Measurements from ENCODE around the gene FBXW10B.

GRCh38 chr17:15663691-15664090 is 44.2 kb upstream of the FBXW10B start:
- TF ChIP-seq CTCF (IDR thresholded peaks at IDR 0.05) (no peak), POLR2A (IDR thresholded peaks at IDR 0.05) (no peak)

All from esophagus squamous epithelium (tissue), 4 donors.